ENCODE results near the gene STUB1. TPM values are rescaled to one million over a fixed set of nuclear protein-coding genes. Genes with fewer than 3 reads are reported as not detected.

STUB1 gene
- total RNA-seq, 1 experiment from 2014 or later: 111 TPM

DNA sequence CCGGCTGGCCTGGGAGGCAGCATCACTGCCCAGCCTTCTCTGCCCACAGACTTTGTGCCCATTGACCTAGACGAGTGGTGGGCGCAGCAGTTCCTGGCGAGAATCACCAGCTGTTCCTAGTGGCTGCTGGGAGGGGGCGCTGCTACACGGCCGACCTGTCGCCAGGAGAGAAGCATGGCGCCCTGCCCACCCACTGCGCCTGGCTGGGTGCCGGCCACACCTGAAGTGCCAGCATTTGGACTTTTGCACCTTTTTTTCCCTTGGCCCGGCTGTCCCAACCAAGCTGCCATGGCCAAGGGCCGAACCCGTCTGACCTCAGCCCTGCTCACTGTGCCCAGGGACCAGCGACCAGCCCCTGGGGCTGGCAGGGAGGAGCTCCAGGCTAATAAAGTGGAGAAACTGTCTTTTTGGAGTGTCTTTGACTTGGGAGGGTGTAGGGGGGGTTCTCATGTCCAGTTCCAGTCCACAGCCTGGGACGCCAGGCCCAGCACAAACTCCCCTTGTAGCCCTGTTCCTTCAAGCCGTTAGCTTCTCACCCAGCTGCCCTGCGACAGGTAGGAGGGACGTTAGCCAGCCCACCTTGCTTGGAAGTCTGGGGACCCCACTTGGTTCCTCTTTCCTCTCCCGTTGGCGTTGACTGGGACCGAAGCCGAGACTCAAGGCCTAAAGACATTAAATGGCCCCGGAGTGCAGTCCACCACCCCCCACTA is 32.0 kb upstream of the STUB1 start:
- TF ChIP-seq, protein P1, sequence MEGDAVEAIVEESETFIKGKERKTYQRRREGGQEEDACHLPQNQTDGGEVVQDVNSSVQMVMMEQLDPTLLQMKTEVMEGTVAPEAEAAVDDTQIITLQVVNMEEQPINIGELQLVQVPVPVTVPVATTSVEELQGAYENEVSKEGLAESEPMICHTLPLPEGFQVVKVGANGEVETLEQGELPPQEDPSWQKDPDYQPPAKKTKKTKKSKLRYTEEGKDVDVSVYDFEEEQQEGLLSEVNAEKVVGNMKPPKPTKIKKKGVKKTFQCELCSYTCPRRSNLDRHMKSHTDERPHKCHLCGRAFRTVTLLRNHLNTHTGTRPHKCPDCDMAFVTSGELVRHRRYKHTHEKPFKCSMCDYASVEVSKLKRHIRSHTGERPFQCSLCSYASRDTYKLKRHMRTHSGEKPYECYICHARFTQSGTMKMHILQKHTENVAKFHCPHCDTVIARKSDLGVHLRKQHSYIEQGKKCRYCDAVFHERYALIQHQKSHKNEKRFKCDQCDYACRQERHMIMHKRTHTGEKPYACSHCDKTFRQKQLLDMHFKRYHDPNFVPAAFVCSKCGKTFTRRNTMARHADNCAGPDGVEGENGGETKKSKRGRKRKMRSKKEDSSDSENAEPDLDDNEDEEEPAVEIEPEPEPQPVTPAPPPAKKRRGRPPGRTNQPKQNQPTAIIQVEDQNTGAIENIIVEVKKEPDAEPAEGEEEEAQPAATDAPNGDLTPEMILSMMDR (IDR thresholded peaks at IDR 0.05 in 2 of 3, conservative IDR thresholded peaks at IDR 0.05 in 1 of 3; ENCODE audit: borderline replicate concordance in 1 of 3, insufficient read depth in 1 of 3, low read depth in 2 of 3, low read length in 2 of 3): peak; percentile 40 to 59 (median 53); a peak in 4 of 6 replicates
- TF ChIP-seq RAD21 (IDR thresholded peaks at IDR 0.05; ENCODE audit: low read depth) (peak; percentile 35), TCF7L2 (IDR thresholded peaks at IDR 0.05; ENCODE audit: borderline replicate concordance, extremely low read depth, insufficient read depth, insufficient read length) (no peak), POLR2AphosphoS5 (IDR thresholded peaks at IDR 0.05; ENCODE audit: low read depth, low read length) (peak; percentile 37; the same call in 1 of the 2 replicates), YY1 (IDR thresholded peaks at IDR 0.05; ENCODE audit: extremely low read depth, insufficient replicate concordance, low read depth, low read length) (peak; percentile 70)
- TF ChIP-seq, protein P2, sequence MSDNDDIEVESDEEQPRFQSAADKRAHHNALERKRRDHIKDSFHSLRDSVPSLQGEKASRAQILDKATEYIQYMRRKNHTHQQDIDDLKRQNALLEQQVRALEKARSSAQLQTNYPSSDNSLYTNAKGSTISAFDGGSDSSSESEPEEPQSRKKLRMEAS (IDR thresholded peaks at IDR 0.05): no peak; the same call in 1 of the 2 replicates
- no peak for DNase-seq (ENCODE audit: low read depth, low spot score)
- H3K9ac ChIP-seq (ENCODE audit: low read length): peak overlapping the region; percentile 82
- TSS peak; percentile 83 for BruUV-seq (replicated peaks)
- ChIA-PET POLR2A (no interaction called here), CTCF (interaction anchor here (0.7 to 2.3 kb wide), 3 partner anchors 12 to 55 kb away, joined by 4 to 13 read pairs (median 5); no protein-coding TSS in a partner anchor), RAD21 (ENCODE audit: low non-redundant PET in 1 of 2, low total read pairs in 2 of 2, uncharacterized antibody in 2 of 2, unreplicated experiment in 2 of 2) (no interaction called here)
- H3K79me2 ChIP-seq (ENCODE audit: insufficient read depth, low read length): peaks cover 34% of the 10 kb centered on the region
- no peaks in the 10 kb centered on the region for H3K9me3 ChIP-seq (ENCODE audit: control insufficient read depth in 1 of 2, insufficient read depth in 1 of 2, low read depth in 1 of 2, low read length in 2 of 2)
- peak overlapping the region; percentile 84 for H3K4me2 ChIP-seq (ENCODE audit: low read length)
- H3K36me3 ChIP-seq (ENCODE audit: control insufficient read depth in 1 of 2, insufficient read depth in 2 of 2, low read length in 2 of 2): no peaks in the 10 kb centered on the region
- H3K4me1 ChIP-seq (ENCODE audit: control insufficient read depth in 1 of 2, insufficient read depth in 2 of 2, low read length in 2 of 2): peaks cover 19 to 47% of the 10 kb centered on the region in 2 experiments
- H3K4me3 ChIP-seq (replicated peaks in 1 of 2; ENCODE audit: low read depth in 1 of 2, low read length in 2 of 2): peak overlapping the region; percentile 64 to 68
- ATAC-seq: peak; percentile 47
- no peak overlapping the region for H2AFZ ChIP-seq (ENCODE audit: low read depth, low read length, poor library complexity, severe bottlenecking)
- no peaks in the 10 kb centered on the region for H3K9me2 ChIP-seq (ENCODE audit: insufficient read depth)
- intact Hi-C loops (cut with micrococcal nuclease): no loop called here
- H3K27ac ChIP-seq (ENCODE audit: low read depth, low read length): peak overlapping the region; percentile 96
- H4K20me1 ChIP-seq (ENCODE audit: insufficient read depth): no peaks in the 10 kb centered on the region
- no peaks in the 10 kb centered on the region for H3K27me3 ChIP-seq (ENCODE audit: insufficient read depth, low read length)
